Gastrocnemius medialis (tissue), 4 donors: Measurements from ENCODE around the gene PHOSPHO2.

ENCODE experiments used
- CTCF ChIP-seq, 5 experiments: fragments of 450-650 bp in 3 of 5; fragments of 200-600 bp in 2 of 5; sonication (generic) in 2 of 5; IDR thresholded peaks in 4 of 5; conservative IDR thresholded peaks in 1 of 5; 1 replicate in 4 of 5; 2 replicates in 1 of 5; pipeline ENCODE4 v1.5.1; 2016 to 2019; ENCODE audit warnings: antibody characterized with exemption in 5 of 5, mild to moderate bottlenecking in 3 of 5, moderate library complexity in 3 of 5
- POLR2A ChIP-seq, 2 donors: fragments of 450-650 bp; IDR thresholded peaks; one replicate each; pipeline ENCODE4 v1.6.1; 2017; ENCODE audit warnings: antibody characterized with exemption in 2 of 2, mild to moderate bottlenecking in 2 of 2, moderate library complexity in 2 of 2

- no peak for TF ChIP-seq CTCF (IDR thresholded peaks at IDR 0.05 in 4 of 5, conservative IDR thresholded peaks at IDR 0.05 in 1 of 5)
- TF ChIP-seq POLR2A (IDR thresholded peaks at IDR 0.05) = no peak
These were observed 24.7 kb downstream of the PHOSPHO2 start for GRCh38 chr2:169718930-169719504.
